NCI-H524 (cell line): ENCODE data around the gene ACAP3.
A peak's percentile ranks its signal among the peaks of the same experiment; 100 is the strongest.

ENCODE experiments used
- DNase-seq, 2 experiments: peaks; one replicate each; lab custom pipeline; 2025; lab: John Stamatoyannopoulos, UW

The ACAP3 gene

GRCh38 chr1:1314678-1315335 lies 7.1 kb upstream of the ACAP3 start:
- no peak for DNase-seq

- no peak for DNase-seq
These were observed 6.5 kb upstream of the ACAP3 start for GRCh38 chr1:1314237-1314586.

- DNase-seq: no peak
These were observed 5.9 kb upstream of the ACAP3 start for GRCh38 chr1:1313500-1314236.

GRCh38 chr1:1312450-1313314 lies 5.0 kb upstream of the ACAP3 start:
- DNase-seq: no peak

- no peak for DNase-seq
These were observed 3.7 kb upstream of the ACAP3 start for GRCh38 chr1:1311107-1312104.

GRCh38 chr1:1310476-1311053 lies 2.8 kb upstream of the ACAP3 start:
- no peak for DNase-seq

- DNase-seq: no peak
These were observed 2.3 kb upstream of the ACAP3 start for GRCh38 chr1:1310109-1310385.

GRCh38 chr1:1309251-1310108 lies 1.8 kb upstream of the ACAP3 start:
- peak in 1 of 2 experiments; percentile 26 for DNase-seq

- no peak for DNase-seq
These were observed 1.1 kb upstream of the ACAP3 start for GRCh38 chr1:1308756-1309250.

GRCh38 chr1:1307261-1307922 lies 338 bp downstream of the ACAP3 start:
- no peak for DNase-seq

- no peak for DNase-seq
These were observed 969 bp downstream of the ACAP3 start for GRCh38 chr1:1306661-1307260.

- peak in 1 of 2 experiments; percentile 58 for DNase-seq
These were observed 1.6 kb downstream of the ACAP3 start for GRCh38 chr1:1306070-1306660.

- DNase-seq: peak; percentile 49 to 54
These were observed 2.2 kb downstream of the ACAP3 start for GRCh38 chr1:1305300-1306069.

- DNase-seq: peak; percentile 89 to 93
These were observed 3.1 kb downstream of the ACAP3 start for GRCh38 chr1:1304331-1305299.

GRCh38 chr1:1303736-1304135 lies 4.0 kb downstream of the ACAP3 start:
- DNase-seq: no peak

GRCh38 chr1:1302951-1303509 lies 4.7 kb downstream of the ACAP3 start:
- no peak for DNase-seq

GRCh38 chr1:1302006-1302430 lies 5.7 kb downstream of the ACAP3 start:
- no peak for DNase-seq
